IMR-90 (cell line): Measurements from ENCODE around the gene ZNHIT6. TPM values are rescaled to one million over a fixed set of nuclear protein-coding genes. Genes with fewer than 3 reads are reported as not detected.

Source experiments
- ATAC-seq: fragments of 200-7000 bp; cut with Tn5 transposase; 2 replicates; pipeline ENCODE4 v1.9.1; 2020; ENCODE audit warnings: low read depth, mild to moderate bottlenecking, moderate library complexity
- BruUV-seq: library from RNA; stranded (reverse); fragments of 400-500 nt; replicated peaks from 2 replicates; lab custom pipeline; 2021; lab: Mats Ljungman, UMichigan
- CTCF ChIA-PET: fragments of 300-600 bp; formaldehyde crosslinking; extraction: SDS; loops from one replicate; lab custom pipeline; 2021; ENCODE audit warnings: antibody characterized with exemption; lab: Yijun Ruan, JAX
- POLR2A ChIA-PET: fragments of 300-600 bp; sonication (Branson Sonifier 250); formaldehyde crosslinking; loops from one replicate; lab custom pipeline; 2022; ENCODE audit warnings: antibody characterized with exemption; ENCODE audit not compliant: unreplicated experiment; lab: Charles Lee
- DNase-seq: peaks from one replicate; pipeline ENCODE4 v3.0.0; 2013
- H2AFZ ChIP-seq: replicated peaks from 2 replicates; pipeline ENCODE3; 2013; ENCODE audit warnings: low read length, mild to moderate bottlenecking; ENCODE audit not compliant: poor library complexity
- H2AK5ac ChIP-seq: 2 replicates; pipeline ENCODE4 v1.6.1; 2013; ENCODE audit warnings: low read depth, low read length, inconsistent platforms
- H2AK9ac ChIP-seq: replicated peaks from 2 replicates; pipeline ENCODE3; 2013; ENCODE audit warnings: mild to moderate bottlenecking, low read depth, low read length, moderate library complexity; ENCODE audit not compliant: poor library complexity
- H2BK120ac ChIP-seq: 2 replicates; pipeline ENCODE4 v1.6.1; 2013; ENCODE audit warnings: low read depth, low read length, inconsistent platforms
- H2BK15ac ChIP-seq: 3 replicates; pipeline ENCODE4 v1.6.1; 2013; ENCODE audit warnings: low read depth, low read length, inconsistent platforms
- H2BK20ac ChIP-seq: 2 replicates; pipeline ENCODE4 v1.6.1; 2013; ENCODE audit warnings: low read depth, mild to moderate bottlenecking, inconsistent platforms, low read length, moderate library complexity
- H2BK5ac ChIP-seq: 2 replicates; pipeline ENCODE4 v1.6.1; 2013; ENCODE audit warnings: mild to moderate bottlenecking, low read depth, low read length, inconsistent platforms; ENCODE audit not compliant: poor library complexity, severe bottlenecking
- H3K14ac ChIP-seq: replicated peaks from 2 replicates; pipeline ENCODE4 v1.6.1; 2013; ENCODE audit warnings: low read depth, low read length, inconsistent platforms
- H3K18ac ChIP-seq: 2 replicates; pipeline ENCODE4 v1.6.1; 2013; ENCODE audit warnings: low read depth, low read length, control low read depth
- H3K23ac ChIP-seq: 2 replicates; pipeline ENCODE4 v1.6.1; 2013; ENCODE audit warnings: low read depth, low read length, inconsistent platforms
- H3K27ac ChIP-seq: 2 replicates; pipeline ENCODE4 v1.5.1; 2013; ENCODE audit warnings: mild to moderate bottlenecking, control low read depth, low read length; ENCODE audit not compliant: insufficient read depth
- H3K27me3 ChIP-seq: 2 replicates; pipeline ENCODE4 v1.6.1; 2013; ENCODE audit warnings: low read length; ENCODE audit not compliant: control insufficient read depth, insufficient read depth
- H3K36me3 ChIP-seq: 2 replicates; pipeline ENCODE4 v1.6.1; 2013; ENCODE audit warnings: low read length, mixed read lengths; ENCODE audit not compliant: control insufficient read depth, insufficient read depth
- H3K4ac ChIP-seq: 2 replicates; pipeline ENCODE4 v1.6.1; 2013; ENCODE audit warnings: low read depth, low read length, inconsistent platforms
- H3K4me1 ChIP-seq: 2 replicates; pipeline ENCODE4 v1.6.1; 2013; ENCODE audit warnings: low read length, mixed read lengths; ENCODE audit not compliant: control insufficient read depth, insufficient read depth
- H3K4me2 ChIP-seq: 2 replicates; pipeline ENCODE4 v1.6.1; 2013; ENCODE audit warnings: low read depth, mild to moderate bottlenecking, control low read depth, low read length, moderate library complexity
- H3K4me3 ChIP-seq: 2 replicates; pipeline ENCODE4 v1.5.1; 2013; ENCODE audit warnings: low read depth, mild to moderate bottlenecking, control low read depth, low read length, moderate library complexity; ENCODE audit not compliant: insufficient read depth
- H3K56ac ChIP-seq: 2 replicates; pipeline ENCODE4 v1.6.1; 2013; ENCODE audit warnings: low read length, inconsistent platforms; ENCODE audit not compliant: insufficient read depth; ENCODE audit errors: extremely low read depth
- H3K79me1 ChIP-seq, 2 experiments: 2 replicates each; pipeline ENCODE4 v1.6.1; 2013; ENCODE audit warnings: low read length in 2 of 2, inconsistent platforms in 1 of 2, low read depth in 1 of 2
- H3K9ac ChIP-seq: 2 replicates; pipeline ENCODE4 v1.6.1; 2013; ENCODE audit warnings: low read depth, low read length, control low read depth
- H3K9me1 ChIP-seq: 2 replicates; pipeline ENCODE4 v1.6.1; 2013; ENCODE audit warnings: low read length, inconsistent platforms; ENCODE audit not compliant: insufficient read depth
- H3K9me3 ChIP-seq: 2 replicates; pipeline ENCODE4 v1.6.1; 2013; ENCODE audit warnings: low read length; ENCODE audit not compliant: control insufficient read depth, insufficient read depth
- H4K20me1 ChIP-seq: 2 replicates; pipeline ENCODE4 v1.6.1; 2013; ENCODE audit warnings: low read length, inconsistent platforms; ENCODE audit not compliant: insufficient read depth
- H4K5ac ChIP-seq: 2 replicates; pipeline ENCODE4 v1.6.1; 2013; ENCODE audit warnings: mild to moderate bottlenecking, low read depth, low read length, control low read depth
- H4K8ac ChIP-seq, 2 experiments: 2 replicates each; pipeline ENCODE4 v1.6.1; 2013; ENCODE audit warnings: low read depth in 2 of 2, low read length in 2 of 2, control low read depth in 1 of 2, inconsistent platforms in 1 of 2
- H4K91ac ChIP-seq: 2 replicates; pipeline ENCODE4 v1.6.1; 2013; ENCODE audit warnings: low read depth, low read length, inconsistent platforms; ENCODE audit not compliant: insufficient read depth
- POLR2A ChIP-seq: IDR thresholded peaks from 2 replicates; pipeline ENCODE4 v1.6.1; 2012; ENCODE audit warnings: mild to moderate bottlenecking, low read depth, low read length
- USF2 ChIP-seq: fragments of 150-350 bp; IDR thresholded peaks from 2 replicates; pipeline ENCODE4 v1.6.1; 2017; ENCODE audit warnings: mild to moderate bottlenecking, antibody characterized with exemption, low read length, low read depth
- WGBS, 2 experiments: methylation state at CpG; one replicate each; pipeline versions ENCODE4 v1.1.5 to v1.1.7; 2013; ENCODE audit warnings: missing lambda C conversion rate in 2 of 2; ENCODE audit not compliant: insufficient read length in 1 of 2; ENCODE audit errors: extremely low coverage in 2 of 2; 5-methylcytosine and 5-hydroxymethylcytosine counted together
- dilution Hi-C: fragments of 300-500 bp; cut with HindIII; formaldehyde crosslinking; loops from one replicate; pipeline ENCODE4 v1.14.3; 2018; ENCODE audit warnings: low sequenced_read_pairs; ENCODE audit not compliant: unreplicated experiment
- in situ Hi-C: fragments of 300-500 bp; cut with MboI; formaldehyde crosslinking; loops from 3 replicates; pipeline ENCODE4 v1.14.3; 2019; ENCODE audit warnings: low sequenced_read_pairs, inconsistent platforms, mixed read lengths
- intact Hi-C: fragments of 100-400 bp; cut with micrococcal nuclease; formaldehyde crosslinking; loops from 2 replicates; pipeline ENCODE4 v1.10.0; 2022
- polyA plus RNA-seq, 3 experiments: library from polyadenylated mRNA; depleted of rRNA; stranded (reverse); fragments of >200 nt; gene quantifications; 2 replicates each; pipeline ENCODE4 v1.2.3, GENCODE V29; 2012; ENCODE audit warnings: low replicate concordance in 1 of 3
- total RNA-seq: library from RNA; depleted of rRNA; stranded (reverse); fragments of >200 nt; gene quantifications from 2 replicates; pipeline ENCODE4 v1.2.3, GENCODE V29; 2012

ZNHIT6 gene
- total and polyA plus RNA-seq, 2 of the 4 experiments (the other 2 are of a cell fraction): 9.0 to 13.7 TPM

GRCh38 chr1:85661767-85662166 is 46.5 kb downstream of the ZNHIT6 start:
- no peak overlapping the region for H2BK120ac ChIP-seq
- no peak overlapping the region; the same call in 1 of the 2 replicates for H3K9ac ChIP-seq
- no peak overlapping the region for H3K4me2 ChIP-seq
- no peak overlapping the region for H3K27ac ChIP-seq
- in situ Hi-C loops (no loop called here), dilution Hi-C loops (no loop called here), intact Hi-C loops (no loop called here)
- no peak overlapping the region for H4K91ac ChIP-seq
- TF ChIP-seq USF2 (no peak), POLR2A (no peak)
- no peak overlapping the region for H3K18ac ChIP-seq
- H3K23ac ChIP-seq: no peak overlapping the region
- H2AFZ ChIP-seq: no peak overlapping the region
- H4K5ac ChIP-seq: no peak overlapping the region
- H2BK5ac ChIP-seq: no peak overlapping the region
- no peak overlapping the region for H3K56ac ChIP-seq
- peaks cover 0 to 6% of the 10 kb centered on the region in 2 experiments; a peak in 1 of 4 replicates for H3K79me1 ChIP-seq
- BruUV-seq: no TSS peak
- H2BK20ac ChIP-seq: no peak overlapping the region
- DNase-seq: no peak
- POLR2A ChIA-PET: no interaction called here
- CTCF ChIA-PET: interaction anchor here (1.3 kb wide), 1 partner anchor 49 kb away, joined by 3 read pairs; no protein-coding TSS in a partner anchor
- H3K4me1 ChIP-seq: no peaks in the 10 kb centered on the region; the same call in 1 of the 2 replicates
- H3K4ac ChIP-seq: no peak overlapping the region
- no peak overlapping the region for H2AK9ac ChIP-seq
- H4K8ac ChIP-seq: no peak overlapping the region
- no peaks in the 10 kb centered on the region for H4K20me1 ChIP-seq
- no peaks in the 10 kb centered on the region for H3K9me3 ChIP-seq
- no peaks in the 10 kb centered on the region for H3K9me1 ChIP-seq
- no peak overlapping the region for H3K14ac ChIP-seq
- H3K4me3 ChIP-seq: no peak overlapping the region
- ATAC-seq: no peak
- peaks cover 1% of the 10 kb centered on the region; the same call in 1 of the 2 replicates for H3K36me3 ChIP-seq
- no peak overlapping the region for H2AK5ac ChIP-seq
- H3K27me3 ChIP-seq: no peaks in the 10 kb centered on the region
- no CpG with 5 or more reads among the region's 2 CpGs for WGBS, 2 experiments
- H2BK15ac ChIP-seq: no peak overlapping the region
